ENCODE results near the gene STK32C. TPM values are rescaled to one million over a fixed set of nuclear protein-coding genes. Genes with fewer than 3 reads are reported as not detected.

Gene STK32C
- total RNA-seq, 2 donors from 2014 or later = 8.4 to 9.9 TPM

- H3K4me1 Mint-ChIP-seq = no peaks in the 10 kb centered on the region
- 91 to 96% methylated on average over 23 to 35 of the region's 35 CpGs for WGBS, 2 experiments (ENCODE audit: insufficient coverage in 1 of 2, insufficient read length in 1 of 2)
- H3K9ac ChIP-seq (ENCODE audit: extremely low read depth, low read length, poor library complexity, severe bottlenecking) = no peak overlapping the region
- H3K9me3 Mint-ChIP-seq = no peaks in the 10 kb centered on the region
- H3K27me3 Mint-ChIP-seq (ENCODE audit: insufficient read depth) = no peaks in the 10 kb centered on the region
- no peaks in the 10 kb centered on the region for H3K4me1 ChIP-seq (ENCODE audit: control insufficient read depth, insufficient read depth, low read length)
- H3K27ac Mint-ChIP-seq = no peak overlapping the region
- no peak for DNase-seq
- no peaks in the 10 kb centered on the region for H3K36me3 ChIP-seq (ENCODE audit: control insufficient read depth, insufficient read depth, low read length)
- no peaks in the 10 kb centered on the region for H3K36me3 Mint-ChIP-seq (ENCODE audit: low read depth)
- H3K4me3 ChIP-seq (ENCODE audit: low read length) = no peak overlapping the region
- H3K9me3 ChIP-seq (ENCODE audit: control insufficient read depth, low read length) = no peaks in the 10 kb centered on the region
- no peak overlapping the region for H3K4me3 Mint-ChIP-seq
- H3K27me3 ChIP-seq (ENCODE audit: control insufficient read depth, insufficient read depth, low read length, poor library complexity, severe bottlenecking) = no peaks in the 10 kb centered on the region
- no peak for TF ChIP-seq CTCF (conservative IDR thresholded peaks at IDR 0.05)
- H3K27ac ChIP-seq (ENCODE audit: low read depth, low read length) = no peak overlapping the region
Observed at GRCh38 chr10:132201111-132201969, 106.4 kb downstream of the STK32C start.

GRCh38 chr10:132200344-132201110 is 107.2 kb downstream of the STK32C start:
- DNase-seq = no peak
- Histone ChIP-seq H3K9ac (ENCODE audit: extremely low read depth, low read length, poor library complexity, severe bottlenecking) (no peak overlapping the region), H3K27me3 (ENCODE audit: control insufficient read depth, insufficient read depth, low read length, poor library complexity, severe bottlenecking) (no peaks in the 10 kb centered on the region), H3K4me1 (ENCODE audit: control insufficient read depth, insufficient read depth, low read length) (no peaks in the 10 kb centered on the region), H3K27ac (ENCODE audit: low read depth, low read length) (no peak overlapping the region), H3K9me3 (ENCODE audit: control insufficient read depth, low read length) (no peaks in the 10 kb centered on the region), H3K36me3 (ENCODE audit: control insufficient read depth, insufficient read depth, low read length) (no peaks in the 10 kb centered on the region), H3K4me3 (ENCODE audit: low read length) (no peak overlapping the region)
- no peak overlapping the region for H3K4me3 Mint-ChIP-seq
- H3K4me1 Mint-ChIP-seq = no peaks in the 10 kb centered on the region
- H3K36me3 Mint-ChIP-seq (ENCODE audit: low read depth) = no peaks in the 10 kb centered on the region
- H3K27ac Mint-ChIP-seq = no peak overlapping the region
- no peaks in the 10 kb centered on the region for H3K27me3 Mint-ChIP-seq (ENCODE audit: insufficient read depth)
- H3K9me3 Mint-ChIP-seq = no peaks in the 10 kb centered on the region
- TF ChIP-seq CTCF (conservative IDR thresholded peaks at IDR 0.05) = no peak
- WGBS, 2 experiments (ENCODE audit: insufficient coverage in 1 of 2, insufficient read length in 1 of 2) = 93 to 97% methylated on average over 14 to 35 of the region's 35 CpGs

DNA sequence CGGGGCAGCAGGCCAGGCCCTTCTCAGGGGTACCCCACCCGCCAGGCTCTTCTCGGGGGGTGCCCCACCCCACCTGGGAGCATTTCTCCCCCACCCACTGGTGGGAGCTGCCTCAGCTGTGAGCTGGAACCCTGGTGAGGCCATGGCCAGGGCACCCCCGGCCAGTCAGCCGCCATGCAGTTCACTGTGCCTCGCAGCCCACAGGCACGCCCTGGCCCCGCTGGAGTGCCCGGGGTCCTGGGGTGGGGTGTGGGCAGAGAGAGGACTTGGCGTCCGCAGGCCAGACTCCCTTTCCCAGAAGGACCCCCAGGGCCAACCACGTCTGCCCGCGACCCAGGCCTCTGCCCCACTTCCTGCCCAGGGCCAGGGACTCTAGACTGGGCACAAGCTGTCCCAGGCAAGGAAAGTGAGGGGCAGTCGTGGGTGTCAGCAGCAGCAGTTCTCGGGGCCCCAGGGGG is 107.9 kb downstream of the STK32C start:
- WGBS, 2 experiments (ENCODE audit: insufficient coverage in 1 of 2, insufficient read length in 1 of 2) = 85 to 92% methylated on average over 7 to 16 of the region's 16 CpGs
- Mint-ChIP-seq H3K9me3 (no peaks in the 10 kb centered on the region), H3K4me3 (no peak overlapping the region), H3K4me1 (no peaks in the 10 kb centered on the region), H3K27ac (no peak overlapping the region), H3K36me3 (ENCODE audit: low read depth) (no peaks in the 10 kb centered on the region), H3K27me3 (ENCODE audit: insufficient read depth) (no peaks in the 10 kb centered on the region)
- Histone ChIP-seq H3K27me3 (ENCODE audit: control insufficient read depth, insufficient read depth, low read length, poor library complexity, severe bottlenecking) (no peaks in the 10 kb centered on the region), H3K9me3 (ENCODE audit: control insufficient read depth, low read length) (no peaks in the 10 kb centered on the region), H3K9ac (ENCODE audit: extremely low read depth, low read length, poor library complexity, severe bottlenecking) (no peak overlapping the region), H3K4me1 (ENCODE audit: control insufficient read depth, insufficient read depth, low read length) (no peaks in the 10 kb centered on the region), H3K4me3 (ENCODE audit: low read length) (no peak overlapping the region), H3K27ac (ENCODE audit: low read depth, low read length) (no peak overlapping the region), H3K36me3 (ENCODE audit: control insufficient read depth, insufficient read depth, low read length) (no peaks in the 10 kb centered on the region)
- TF ChIP-seq CTCF (conservative IDR thresholded peaks at IDR 0.05) = no peak
- DNase-seq = no peak

Data from endodermal cell (in vitro differentiated cells).